HEK293 (cell line): ENCODE results near the gene CDCA8.

Source experiments
- CTCF ChIA-PET: fragments of 350-600 bp; formaldehyde crosslinking; extraction: SDS; loops from one replicate; lab custom pipeline; 2021; ENCODE audit warnings: antibody characterized with exemption; lab: Yijun Ruan, JAX
- POLR2A ChIA-PET: fragments of 300-600 bp; formaldehyde crosslinking; extraction: SDS; loops from one replicate; lab custom pipeline; 2020; ENCODE audit warnings: antibody characterized with exemption, inconsistent platforms; lab: Yijun Ruan, JAX
- H3K27ac ChIP-seq: fragments of 200-500 bp; sonication (Bioruptor generic); 2 replicates; pipeline ENCODE4 v1.5.1; 2014; ENCODE audit warnings: low read depth, low read length, control low read depth, inconsistent platforms; ENCODE audit errors: extremely low read depth
- H3K36me3 ChIP-seq, 2 experiments: fragments of 200-500 bp in 1 of 2; sonication (Bioruptor generic) in 1 of 2; 1 replicate in 1 of 2; 2 replicates in 1 of 2; pipeline ENCODE4 v1.5.1; 2014 to 2017; ENCODE audit warnings: inconsistent platforms in 2 of 2, low read length in 2 of 2; ENCODE audit not compliant: control insufficient read depth in 2 of 2, insufficient read depth in 1 of 2
- H3K4me1 ChIP-seq: fragments of 200-500 bp; sonication (Bioruptor generic); 2 replicates; pipeline ENCODE4 v1.5.1; 2014; ENCODE audit warnings: mild to moderate bottlenecking, low read length, inconsistent platforms; ENCODE audit not compliant: control insufficient read depth, insufficient read depth
- H3K4me3 ChIP-seq: 2 replicates; pipeline ENCODE4 v1.5.1; 2011; ENCODE audit warnings: low read depth, mild to moderate bottlenecking, control low read depth, low read length, moderate library complexity
- H3K9me3 ChIP-seq: fragments of 200-500 bp; sonication (Bioruptor generic); 2 replicates; pipeline ENCODE4 v1.5.1; 2014; ENCODE audit warnings: low read depth, low read length, inconsistent platforms; ENCODE audit not compliant: control insufficient read depth, insufficient read depth
- BCL11A ChIP-seq: fragments of 450-650 bp; formaldehyde crosslinking; IDR thresholded peaks from 2 replicates; pipeline ENCODE4 v1.5.1; 2016; ENCODE audit warnings: low read depth, missing biosample characterization, missing genetic modification characterization
- INSM2 ChIP-seq: fragments of 450-650 bp; formaldehyde crosslinking; IDR thresholded peaks from 2 replicates; pipeline ENCODE4 v1.5.1; 2016; ENCODE audit warnings: missing biosample characterization, missing genetic modification characterization
- KLF16 ChIP-seq: fragments of 450-650 bp; formaldehyde crosslinking; IDR thresholded peaks from 2 replicates; pipeline ENCODE4 v1.5.1; 2017; ENCODE audit warnings: missing biosample characterization, missing genetic modification characterization
- PRDM10 ChIP-seq: fragments of 450-650 bp; formaldehyde crosslinking; IDR thresholded peaks from 2 replicates; pipeline ENCODE4 v1.5.1; 2016; ENCODE audit warnings: missing biosample characterization, missing genetic modification characterization
- PRDM2 ChIP-seq: fragments of 450-650 bp; formaldehyde crosslinking; IDR thresholded peaks from 2 replicates; pipeline ENCODE4 v1.5.1; 2016; ENCODE audit warnings: missing biosample characterization, missing genetic modification characterization, borderline replicate concordance
- RBAK ChIP-seq: fragments of 450-650 bp; formaldehyde crosslinking; IDR thresholded peaks from 2 replicates; pipeline ENCODE4 v1.5.1; 2016; ENCODE audit warnings: missing biosample characterization, missing genetic modification characterization
- ZBTB6 ChIP-seq: fragments of 450-650 bp; formaldehyde crosslinking; IDR thresholded peaks from 2 replicates; pipeline ENCODE4 v1.5.1; 2017; ENCODE audit warnings: missing biosample characterization, missing genetic modification characterization
- ZNF112 ChIP-seq: fragments of 450-650 bp; formaldehyde crosslinking; IDR thresholded peaks from 2 replicates; pipeline ENCODE4 v1.5.0; 2017; ENCODE audit warnings: missing biosample characterization, missing genetic modification characterization
- ZNF132 ChIP-seq: fragments of 450-650 bp; formaldehyde crosslinking; IDR thresholded peaks from 2 replicates; pipeline ENCODE4 v1.5.1; 2017; ENCODE audit warnings: missing biosample characterization, missing genetic modification characterization, borderline replicate concordance
- ZNF140 ChIP-seq: fragments of 450-650 bp; formaldehyde crosslinking; IDR thresholded peaks from 2 replicates; pipeline ENCODE4 v1.5.1; 2016; ENCODE audit warnings: missing biosample characterization, missing genetic modification characterization
- ZNF24 ChIP-seq: fragments of 450-650 bp; formaldehyde crosslinking; IDR thresholded peaks from 2 replicates; pipeline ENCODE4 v1.5.1; 2016; ENCODE audit warnings: missing biosample characterization, missing genetic modification characterization
- ZNF501 ChIP-seq: fragments of 450-650 bp; formaldehyde crosslinking; IDR thresholded peaks from 2 replicates; pipeline ENCODE4 v1.5.1; 2016; ENCODE audit warnings: missing biosample characterization, missing genetic modification characterization
- ZNF600 ChIP-seq: fragments of 450-650 bp; formaldehyde crosslinking; IDR thresholded peaks from 2 replicates; pipeline ENCODE4 v1.5.1; 2016; ENCODE audit warnings: missing biosample characterization, missing genetic modification characterization
- ZNF610 ChIP-seq: fragments of 450-650 bp; formaldehyde crosslinking; IDR thresholded peaks from 2 replicates; pipeline ENCODE4 v1.5.1; 2016; ENCODE audit warnings: missing biosample characterization, missing genetic modification characterization, borderline replicate concordance
- ZNF623 ChIP-seq: fragments of 450-650 bp; formaldehyde crosslinking; IDR thresholded peaks from 2 replicates; pipeline ENCODE4 v1.5.1; 2016; ENCODE audit warnings: missing biosample characterization, missing genetic modification characterization
- ZNF76 ChIP-seq: fragments of 450-650 bp; formaldehyde crosslinking; IDR thresholded peaks from 2 replicates; pipeline ENCODE4; 2016; ENCODE audit warnings: low read depth, missing biosample characterization, missing genetic modification characterization, borderline replicate concordance

Gene CDCA8

GRCh38 chr1:37716321-37716720 is 24.0 kb downstream of the CDCA8 start (continued):
- TF ChIP-seq PRDM10 (tag by site-specific recombination) (no peak), BCL11A (no peak), ZNF140 (tag by site-specific recombination) (no peak), ZNF623 (tag by site-specific recombination) (no peak), ZNF76 (tag by site-specific recombination) (no peak)

- no peaks in the 10 kb centered on the region for H3K4me1 ChIP-seq
- H3K9me3 ChIP-seq = no peaks in the 10 kb centered on the region
- CTCF ChIA-PET = no interaction called here
- no peaks in the 10 kb centered on the region for H3K36me3 ChIP-seq
- TF ChIP-seq ZNF600 (tag by site-specific recombination) = no peak
- TF ChIP-seq PRDM2 (tag by site-specific recombination) = no peak
- no peak for TF ChIP-seq ZNF501 (tag by site-specific recombination)
- TF ChIP-seq, all 188 proteins: peak for 0
- POLR2A ChIA-PET = interaction anchor here (0.6 kb wide), 1 partner anchor 65 kb away, joined by 4 read pairs; no protein-coding TSS in a partner anchor
- Histone ChIP-seq H3K4me3 (no peak overlapping the region), H3K27ac (no peak overlapping the region)
These were observed 25.3 kb downstream of the CDCA8 start for GRCh38 chr1:37717631-37718030.

- H3K9me3 ChIP-seq = no peaks in the 10 kb centered on the region
- CTCF ChIA-PET = interaction anchor here (0.6 kb wide), 1 partner anchor 9 kb away, joined by 4 read pairs; no protein-coding TSS in a partner anchor
- TF ChIP-seq ZNF610 (tag by site-specific recombination) = no peak
- no peak for TF ChIP-seq RBAK (tag by site-specific recombination)
- no peak for TF ChIP-seq ZNF132 (tag by site-specific recombination)
- no peak for TF ChIP-seq ZNF112 (tag by site-specific recombination)
- TF ChIP-seq ZNF24 = no peak
- no peak for TF ChIP-seq ZBTB6
- TF ChIP-seq KLF16 = no peak
- no peak for TF ChIP-seq INSM2 (tag by site-specific recombination)
- no peaks in the 10 kb centered on the region for H3K36me3 ChIP-seq
- no peak overlapping the region for H3K4me3 ChIP-seq
- POLR2A ChIA-PET = no interaction called here
- H3K4me1 ChIP-seq = no peaks in the 10 kb centered on the region
- H3K27ac ChIP-seq = no peak overlapping the region
These were observed 26.0 kb downstream of the CDCA8 start for GRCh38 chr1:37718181-37718900.
